ENCODE measurements around the gene SMPD3. TPM values are rescaled to one million over a fixed set of nuclear protein-coding genes. Genes with fewer than 3 reads are reported as not detected.

The SMPD3 gene
- total and polyA plus RNA-seq, 7 donors, result 0.04 to 0.21 (median 0.08) TPM

- TF ChIP-seq CTCF (IDR thresholded peaks at IDR 0.05), result no peak
- peaks cover 0 to 33% of the 10 kb centered on the region in 2 donors for H3K36me3 ChIP-seq (ENCODE audit: insufficient read depth in 1 of 2, low read depth in 1 of 2)
These were observed 85.9 kb downstream of the SMPD3 start for GRCh38 chr16:68362262-68362913.

GRCh38 chr16:68361485-68361884 is 86.8 kb downstream of the SMPD3 start:
- Histone ChIP-seq H3K27me3 (ENCODE audit: insufficient read depth in 3 of 3, low read length in 2 of 3) (no peaks in the 10 kb centered on the region), H3K4me1 (no peaks in the 10 kb centered on the region), H3K4me3 (no peak overlapping the region), H3K9me3 (no peaks in the 10 kb centered on the region), H3K36me3 (ENCODE audit: insufficient read depth in 1 of 2, low read depth in 1 of 2) (peaks cover 0 to 42% of the 10 kb centered on the region in 2 donors), H3K27ac (no peak overlapping the region)
- TF ChIP-seq CTCF (IDR thresholded peaks at IDR 0.05), result no peak
- DNase-seq (peak in 1 of 2 donors; percentile 40), ATAC-seq (no peak)
- WGBS, 3 donors, result 56 to 70% (median 66%) methylated on average over 16 of the region's 16 CpGs
- intact Hi-C loops (cut with DNase I), result loop anchor here in 1 of 2 donors (10.0 kb wide), 1 partner anchor 153 kb away; no protein-coding TSS in a partner anchor

More at GRCh38 chr16:68362262-68362913, 85.9 kb downstream of the SMPD3 start:
- Histone ChIP-seq H3K4me1 (no peaks in the 10 kb centered on the region), H3K9me3 (no peaks in the 10 kb centered on the region), H3K27ac (no peak overlapping the region), H3K27me3 (ENCODE audit: insufficient read depth in 3 of 3, low read length in 2 of 3) (no peaks in the 10 kb centered on the region), H3K4me3 (no peak overlapping the region)
- ATAC-seq, result no peak
- intact Hi-C loops (cut with DNase I), result loop anchor here in 1 of 2 donors (10.0 kb wide), 1 partner anchor 152 kb away; no protein-coding TSS in a partner anchor
- DNase-seq, result no peak
- 72 to 79% (median 77%) methylated on average over 8 of the region's 8 CpGs for WGBS, 3 donors

- Histone ChIP-seq H3K4me3 (no peak overlapping the region), H3K27ac (no peak overlapping the region), H3K9me3 (no peaks in the 10 kb centered on the region), H3K27me3 (ENCODE audit: insufficient read depth in 3 of 3, low read length in 2 of 3) (no peaks in the 10 kb centered on the region), H3K4me1 (no peaks in the 10 kb centered on the region), H3K36me3 (ENCODE audit: insufficient read depth in 1 of 2, low read depth in 1 of 2) (peaks cover 0 to 47% of the 10 kb centered on the region in 2 donors)
- no peak for ATAC-seq
- intact Hi-C loops (cut with DNase I), result loop anchor here in 1 of 2 donors (10.0 kb wide), 1 partner anchor 154 kb away; no protein-coding TSS in a partner anchor
- 58 to 76% (median 62%) methylated on average over 14 of the region's 14 CpGs for WGBS, 3 donors
- no peak for DNase-seq
- no peak for TF ChIP-seq CTCF (IDR thresholded peaks at IDR 0.05)
These were observed 87.4 kb downstream of the SMPD3 start for GRCh38 chr16:68360956-68361355.

- no peaks in the 10 kb centered on the region for H3K4me1 ChIP-seq
- 76 to 81% (median 80%) methylated on average over 18 of the region's 18 CpGs for WGBS, 3 donors
- no peak for ATAC-seq
These were observed 87.8 kb downstream of the SMPD3 start for GRCh38 chr16:68360547-68360946.

More at GRCh38 chr16:68360547-68360946, 87.8 kb downstream of the SMPD3 start:
- no peaks in the 10 kb centered on the region for H3K9me3 ChIP-seq
- H3K27me3 ChIP-seq (ENCODE audit: insufficient read depth in 3 of 3, low read length in 2 of 3), result no peaks in the 10 kb centered on the region
- H3K36me3 ChIP-seq (ENCODE audit: insufficient read depth in 1 of 2, low read depth in 1 of 2), result peaks cover 0 to 52% of the 10 kb centered on the region in 2 donors
- intact Hi-C loops (cut with DNase I), result loop anchor here in 1 of 2 donors (10.0 kb wide), 1 partner anchor 154 kb away; no protein-coding TSS in a partner anchor
- H3K4me3 ChIP-seq, result no peak overlapping the region
- H3K27ac ChIP-seq, result no peak overlapping the region
- no peak for TF ChIP-seq CTCF (IDR thresholded peaks at IDR 0.05)
- DNase-seq, result no peak
